Cardiac muscle cell (in vitro differentiated cells and primary cell): ENCODE measurements around the gene KCNH5. TPM values are rescaled to one million over a fixed set of nuclear protein-coding genes. Genes with fewer than 3 reads are reported as not detected.
"Not testable (repeated sequence)": the region's sequence is repeated elsewhere in the genome, so short reads cannot be mapped to it uniquely, and the experiment has no call there.

Source experiments
- DNase-seq, 2 donors: peaks; one replicate each; pipeline versions ENCODE4 v3.0.0 to v3.0.0-alpha.2; 2010 to 2017; ENCODE audit warnings: low read depth in 1 of 2, low spot score in 1 of 2
- H3K27ac ChIP-seq: fragments of 200-600 bp; sonication (generic); 2 replicates; pipeline ENCODE4 v1.5.1; 2016
- H3K27me3 ChIP-seq: fragments of 200-600 bp; sonication (generic); 2 replicates; pipeline ENCODE4 v1.6.0; 2016; ENCODE audit warnings: control low read depth
- H3K36me3 ChIP-seq: fragments of 200-600 bp; sonication (generic); 2 replicates; pipeline ENCODE4 v1.5.1; 2016; ENCODE audit warnings: control low read depth
- H3K4me1 ChIP-seq: fragments of 200-600 bp; sonication (generic); 2 replicates; pipeline ENCODE4 v1.8.1; 2017; ENCODE audit warnings: low read depth, mild to moderate bottlenecking, mixed run types
- H3K4me3 ChIP-seq: fragments of 200-600 bp; sonication (generic); 2 replicates; pipeline ENCODE4 v1.5.1; 2016; ENCODE audit warnings: mild to moderate bottlenecking
- H3K9me3 ChIP-seq: fragments of 200-600 bp; sonication (generic); 2 replicates; pipeline ENCODE4 v1.5.1; 2017; ENCODE audit warnings: low read depth, mild to moderate bottlenecking, control low read depth
- polyA plus RNA-seq: library from polyadenylated mRNA; unstranded; fragments of >200 nt; fragmentation: Nextera tagmentation; extraction: Ambion mirVana; gene quantifications from 2 replicates; pipeline ENCODE4 v1.2.1, GENCODE V29; 2016
- total RNA-seq: library from RNA; depleted of rRNA; stranded (reverse); fragments of >200 nt; gene quantifications from 2 replicates; pipeline ENCODE4 v1.2.3, GENCODE V29; 2016
- TF ChIP-seq, protein P1 (sequence below): IDR thresholded peaks from 2 replicates; pipeline ENCODE4 v1.5.1; 2012; ENCODE audit warnings: low read depth, mild to moderate bottlenecking, low read length

The KCNH5 gene
- total and polyA plus RNA-seq, 2 experiments from 2014 or later, result 0.06 TPM; not detected in 1

DNA sequence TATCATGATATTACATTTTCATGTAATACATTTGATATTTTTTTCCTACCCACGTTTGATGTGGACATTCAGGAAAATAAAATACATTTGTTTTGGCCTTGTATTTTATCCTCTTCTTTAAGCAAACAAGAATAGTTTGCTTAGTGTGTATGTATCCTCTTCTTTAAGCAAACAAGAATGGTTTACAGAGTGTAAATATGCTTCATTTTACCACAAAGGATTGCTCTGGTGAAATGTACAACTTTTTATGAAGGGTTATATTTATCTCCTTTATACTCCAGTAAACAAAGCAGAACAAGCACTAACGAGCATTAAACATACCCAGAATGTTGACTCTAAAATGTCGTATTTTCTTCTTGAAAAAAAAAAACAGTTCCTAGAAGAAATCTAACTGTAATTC is 244.7 kb downstream of the KCNH5 start:
- no peak for DNase-seq
- H3K27me3 ChIP-seq, result no peaks in the 10 kb centered on the region
- no peak overlapping the region for H3K4me3 ChIP-seq
- no peaks in the 10 kb centered on the region for H3K4me1 ChIP-seq
- TF ChIP-seq, protein P1, sequence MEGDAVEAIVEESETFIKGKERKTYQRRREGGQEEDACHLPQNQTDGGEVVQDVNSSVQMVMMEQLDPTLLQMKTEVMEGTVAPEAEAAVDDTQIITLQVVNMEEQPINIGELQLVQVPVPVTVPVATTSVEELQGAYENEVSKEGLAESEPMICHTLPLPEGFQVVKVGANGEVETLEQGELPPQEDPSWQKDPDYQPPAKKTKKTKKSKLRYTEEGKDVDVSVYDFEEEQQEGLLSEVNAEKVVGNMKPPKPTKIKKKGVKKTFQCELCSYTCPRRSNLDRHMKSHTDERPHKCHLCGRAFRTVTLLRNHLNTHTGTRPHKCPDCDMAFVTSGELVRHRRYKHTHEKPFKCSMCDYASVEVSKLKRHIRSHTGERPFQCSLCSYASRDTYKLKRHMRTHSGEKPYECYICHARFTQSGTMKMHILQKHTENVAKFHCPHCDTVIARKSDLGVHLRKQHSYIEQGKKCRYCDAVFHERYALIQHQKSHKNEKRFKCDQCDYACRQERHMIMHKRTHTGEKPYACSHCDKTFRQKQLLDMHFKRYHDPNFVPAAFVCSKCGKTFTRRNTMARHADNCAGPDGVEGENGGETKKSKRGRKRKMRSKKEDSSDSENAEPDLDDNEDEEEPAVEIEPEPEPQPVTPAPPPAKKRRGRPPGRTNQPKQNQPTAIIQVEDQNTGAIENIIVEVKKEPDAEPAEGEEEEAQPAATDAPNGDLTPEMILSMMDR, result no peak
- no peaks in the 10 kb centered on the region for H3K36me3 ChIP-seq
- no peak overlapping the region for H3K27ac ChIP-seq
- H3K9me3 ChIP-seq, result no peaks in the 10 kb centered on the region

DNA sequence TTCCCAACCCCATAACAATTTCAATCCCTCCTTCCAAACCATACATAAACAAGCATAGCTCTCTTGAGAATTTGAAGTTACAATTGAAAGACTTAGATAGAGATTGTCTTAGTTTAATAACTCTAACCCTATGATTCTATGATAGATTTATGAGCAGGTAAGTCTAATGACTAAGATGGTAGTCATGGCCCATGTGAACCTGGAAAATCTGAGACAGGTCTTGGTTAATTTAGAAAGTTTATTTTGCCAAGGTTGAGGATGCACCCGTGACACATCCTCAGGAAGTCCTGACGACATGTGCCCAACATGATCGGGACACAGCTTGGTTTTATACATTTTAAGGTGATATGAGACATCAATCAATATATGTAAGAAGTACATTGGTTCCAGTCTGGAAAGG is 248.8 kb downstream of the KCNH5 start:
- Histone ChIP-seq H3K9me3 (no peaks in the 10 kb centered on the region), H3K4me1 (no peaks in the 10 kb centered on the region), H3K36me3 (no peaks in the 10 kb centered on the region), H3K27ac (no peak overlapping the region), H3K4me3 (no peak overlapping the region), H3K27me3 (no peaks in the 10 kb centered on the region)
- TF ChIP-seq, protein P1, result no peak
- no peak for DNase-seq

DNA sequence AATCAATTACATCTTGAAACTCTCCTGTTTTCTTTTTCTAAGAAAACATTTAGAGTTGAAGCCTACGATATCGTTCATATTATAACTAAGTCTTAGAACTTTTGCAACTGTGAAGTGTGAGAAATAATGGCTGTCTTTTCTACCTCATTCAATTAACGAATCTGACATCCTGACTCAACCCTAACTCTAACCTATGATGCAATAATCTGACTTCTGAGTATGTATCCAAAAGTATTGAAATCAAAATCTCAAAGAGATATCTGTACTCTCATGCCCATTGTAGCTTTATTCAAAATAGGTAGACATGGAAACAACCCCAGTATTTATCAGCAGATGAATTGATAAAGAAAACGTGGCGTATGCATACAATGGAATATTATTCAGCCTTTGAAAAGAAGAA is 252.7 kb downstream of the KCNH5 start:
- no peaks in the 10 kb centered on the region for H3K27me3 ChIP-seq
- no peak overlapping the region for H3K4me3 ChIP-seq
- TF ChIP-seq, protein P1, result no peak
- no peaks in the 10 kb centered on the region for H3K9me3 ChIP-seq
- no peak for DNase-seq
- no peaks in the 10 kb centered on the region for H3K4me1 ChIP-seq
- H3K36me3 ChIP-seq, result no peaks in the 10 kb centered on the region
- H3K27ac ChIP-seq, result no peak overlapping the region

DNA sequence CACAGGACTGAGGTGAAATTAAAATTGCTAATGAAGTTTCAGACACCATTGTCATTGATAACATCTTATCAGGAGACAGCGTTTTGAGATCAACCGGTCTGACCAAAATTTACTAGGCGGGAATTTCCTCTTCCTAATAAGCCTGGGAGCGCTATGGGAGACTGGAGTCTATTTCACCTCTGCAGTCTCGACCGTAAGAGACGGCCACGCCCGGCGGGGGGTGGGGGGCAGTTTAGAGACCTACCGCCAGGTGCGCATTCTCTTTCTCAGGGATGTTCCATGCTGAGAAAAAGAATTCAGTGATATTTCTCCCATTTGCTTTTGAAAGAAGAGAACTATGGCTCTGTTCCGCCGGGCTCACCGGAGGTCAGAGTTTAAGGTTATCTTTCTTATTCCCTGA is 263.9 kb downstream of the KCNH5 start:
- not testable (repeated sequence) for DNase-seq, H3K4me3 ChIP-seq, H3K27me3 ChIP-seq, H3K36me3 ChIP-seq, H3K27ac ChIP-seq, H3K9me3 ChIP-seq, H3K4me1 ChIP-seq

DNA sequence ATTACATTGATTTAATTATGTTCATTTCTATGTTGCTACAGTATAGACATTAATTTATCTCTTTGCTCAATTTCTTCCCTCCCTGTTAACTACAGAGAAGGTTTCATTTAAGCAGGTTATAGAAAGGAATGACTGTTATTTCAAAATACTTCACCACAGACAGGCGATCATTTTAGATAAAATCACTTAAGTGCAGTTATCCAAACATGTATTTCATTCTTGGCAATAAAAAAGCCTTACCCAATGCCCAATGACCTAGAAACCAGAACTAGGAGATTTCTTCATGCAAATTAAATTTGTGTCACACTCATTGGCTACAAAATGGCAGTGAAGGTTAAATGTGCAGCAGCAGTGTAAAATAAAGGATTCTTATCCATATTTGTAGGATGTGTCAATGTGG is 266.4 kb downstream of the KCNH5 start:
- H3K4me1 ChIP-seq, result no peaks in the 10 kb centered on the region
- no peaks in the 10 kb centered on the region for H3K9me3 ChIP-seq
- no peak overlapping the region for H3K27ac ChIP-seq
- peak in 1 of 2 donors; percentile 30 for DNase-seq
- no peak overlapping the region for H3K4me3 ChIP-seq
- no peaks in the 10 kb centered on the region for H3K27me3 ChIP-seq
- TF ChIP-seq, protein P1, result no peak
- H3K36me3 ChIP-seq, result no peaks in the 10 kb centered on the region

DNA sequence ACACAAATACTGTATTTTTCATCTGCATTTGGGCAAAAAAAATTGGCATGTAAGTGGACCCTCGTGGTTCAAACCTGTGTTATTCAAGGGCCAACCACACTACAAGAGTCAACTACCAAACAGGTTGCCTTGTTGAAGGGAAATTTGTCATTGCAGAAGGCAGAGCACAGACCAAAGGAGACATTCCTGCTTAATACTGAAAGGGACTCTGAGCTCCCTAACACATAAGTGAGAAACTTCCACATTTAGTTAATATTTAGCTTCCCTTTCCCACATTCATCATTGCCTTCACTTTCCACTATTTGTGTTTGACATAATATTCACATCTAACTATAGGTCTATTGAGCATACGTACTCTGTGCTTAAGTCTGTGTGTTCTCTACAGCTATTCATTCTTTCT is 266.9 kb downstream of the KCNH5 start:
- Histone ChIP-seq H3K4me3 (no peak overlapping the region), H3K4me1 (no peaks in the 10 kb centered on the region), H3K36me3 (no peaks in the 10 kb centered on the region), H3K9me3 (no peaks in the 10 kb centered on the region), H3K27ac (no peak overlapping the region), H3K27me3 (no peaks in the 10 kb centered on the region)
- TF ChIP-seq, protein P1, result no peak
- no peak for DNase-seq
